Ovary (tissue), 9 donors: ENCODE results near the gene RAPGEF4. TPM values are rescaled to one million over a fixed set of nuclear protein-coding genes. Genes with fewer than 3 reads are reported as not detected.

Experiments used
- DNase-seq, 5 donors: peaks; one replicate each; pipeline ENCODE4 v3.0.0-alpha.2; 2019 to 2020
- H3K27ac ChIP-seq, 2 donors: fragments of 200-600 bp; one replicate each; pipeline versions ENCODE4 v1.5.1 to v1.8.0; 2019 to 2022
- H3K27me3 ChIP-seq: fragments of 200-600 bp; one replicate; pipeline ENCODE4 v1.8.0; 2022
- H3K36me3 ChIP-seq: fragments of 200-600 bp; sonication (generic); one replicate; pipeline ENCODE4 v1.5.1; 2019
- H3K4me1 ChIP-seq: one replicate; pipeline ENCODE4 v1.8.1; 2013; ENCODE audit warnings: mild to moderate bottlenecking, moderate library complexity; ENCODE audit not compliant: insufficient read depth
- H3K4me3 ChIP-seq: fragments of 200-600 bp; sonication (generic); one replicate; pipeline ENCODE4 v1.5.1; 2017
- H3K9me3 ChIP-seq, 2 donors: fragments of 200-600 bp in 1 of 2; sonication (generic) in 1 of 2; one replicate each; pipeline versions ENCODE4 v1.5.1 to v1.8.1; 2013 to 2019; ENCODE audit warnings: mild to moderate bottlenecking in 1 of 2, moderate library complexity in 1 of 2
- CTCF ChIP-seq, 3 donors: fragments of 450-650 bp in 2 of 3; fragments of 200-600 bp in 1 of 3; IDR thresholded peaks; one replicate each; pipeline versions ENCODE4 v1.5.1 to v1.8.0; 2016 to 2022; ENCODE audit warnings: antibody characterized with exemption in 3 of 3, mild to moderate bottlenecking in 1 of 3
- EP300 ChIP-seq: sonication (generic); formaldehyde crosslinking; IDR thresholded peaks from one replicate; pipeline ENCODE4 v1.6.1; 2017; ENCODE audit warnings: antibody characterized with exemption
- POLR2A ChIP-seq: fragments of 450-650 bp; IDR thresholded peaks from one replicate; pipeline ENCODE4 v1.6.1; 2017; ENCODE audit warnings: antibody characterized with exemption, mild to moderate bottlenecking, moderate library complexity
- WGBS, 3 donors: extraction: QIAGEN DNeasy Blood & Tissue Kit in 1 of 3; methylation state at CpG; one replicate each; pipeline versions ENCODE4 v1.1.5 to v1.1.7; 2013 to 2017; 5-methylcytosine and 5-hydroxymethylcytosine counted together
- intact Hi-C, 4 donors: fragments of 100-400 bp; cut with DNase I; formaldehyde crosslinking; loops; one replicate each; pipeline versions ENCODE4 v1.11.0 to v1.15.1; 2022 to 2023
- polyA plus RNA-seq, 2 donors: library from polyadenylated mRNA; stranded (reverse); fragments of 200-250 nt in 1 of 2; fragments of 350-450 nt in 1 of 2; fragmentation: Illumina TruSeq in 1 of 2; extraction: RNeasy Lipid Tissue Mini Kit (QIAGEN cat#74804) in 1 of 2; gene quantifications; one replicate each; pipeline ENCODE4 v1.2.3, GENCODE V29; 2013 to 2014
- total RNA-seq, 7 donors: library from RNA; depleted of rRNA in 2 of 7; stranded (reverse); fragments of >200 nt in 2 of 7; fragmentation: NEBNext Ultra II Directional in 3 of 7; extraction: Animal tissue kit (Norgen Biotek cat#: 25700) in 3 of 7; gene quantifications; one replicate each; pipeline versions ENCODE4 v1.1.0 to v1.2.4, GENCODE V29; 2016 to 2023
- donor health status: DM: no; HTN: no; CAD: no; lungs with moderate emphysema.
- donor health status: DM: no; HTN: no; CAD: no.
- donor health status: Bipolar disorder and iron deficiency.
- donor health status: DM: yes; HTN: yes; CAD: no.
- donor health status: DM: no; HTN: no; CAD: no.
- donor health status: DM: yes; HTN: yes; CAD: no.

RAPGEF4 gene
- total and polyA plus RNA-seq, 9 donors, result 6.8 to 24.6 (median 8.3) TPM

GRCh38 chr2:172986040-172986439, 250.4 kb downstream of the RAPGEF4 start:
- TF ChIP-seq EP300, result no peak
- TF ChIP-seq CTCF (IDR thresholded peaks at IDR 0.05), result no peak
- no peak for TF ChIP-seq POLR2A

GRCh38 chr2:172988728-172989127, 253.1 kb downstream of the RAPGEF4 start:
- no peak overlapping the region for H3K4me3 ChIP-seq
- 94 to 97% (median 97%) methylated on average over 7 of the region's 7 CpGs for WGBS, 3 donors
- peaks cover 2% of the 10 kb centered on the region for H3K4me1 ChIP-seq
- H3K36me3 ChIP-seq, result no peaks in the 10 kb centered on the region
- intact Hi-C loops, result no loop called here
- H3K27me3 ChIP-seq, result no peaks in the 10 kb centered on the region
- no peak for TF ChIP-seq POLR2A
- no peak for TF ChIP-seq CTCF (IDR thresholded peaks at IDR 0.05)
- TF ChIP-seq EP300, result no peak
- H3K9me3 ChIP-seq, result no peaks in the 10 kb centered on the region
- H3K27ac ChIP-seq, result no peak overlapping the region
- DNase-seq, result no peak

More at GRCh38 chr2:172986040-172986439, 250.4 kb downstream of the RAPGEF4 start:
- Histone ChIP-seq H3K27ac (no peak overlapping the region), H3K4me1 (peaks cover 2% of the 10 kb centered on the region), H3K4me3 (no peak overlapping the region), H3K27me3 (no peaks in the 10 kb centered on the region), H3K9me3 (no peaks in the 10 kb centered on the region), H3K36me3 (no peaks in the 10 kb centered on the region)
- 3 to 10% (median 4%) methylated on average over 2 of the region's 2 CpGs for WGBS, 3 donors
- DNase-seq, result no peak
- intact Hi-C loops, result no loop called here

- H3K4me3 ChIP-seq, result no peak overlapping the region
- intact Hi-C loops, result no loop called here
- TF ChIP-seq POLR2A (no peak), EP300 (no peak)
- H3K9me3 ChIP-seq, result no peaks in the 10 kb centered on the region
- no peaks in the 10 kb centered on the region for H3K27me3 ChIP-seq
- no peak overlapping the region for H3K27ac ChIP-seq
- 47 to 61% (median 59%) methylated on average over 7 of the region's 7 CpGs for WGBS, 3 donors
- DNase-seq, result no peak
- H3K4me1 ChIP-seq, result peaks cover 8% of the 10 kb centered on the region
- no peaks in the 10 kb centered on the region for H3K36me3 ChIP-seq
These were observed 255.4 kb downstream of the RAPGEF4 start for GRCh38 chr2:172991031-172991430.

GRCh38 chr2:172993139-172993538, 257.5 kb downstream of the RAPGEF4 start:
- H3K27me3 ChIP-seq, result no peaks in the 10 kb centered on the region
- intact Hi-C loops, result no loop called here
- H3K4me3 ChIP-seq, result no peak overlapping the region
- DNase-seq, result no peak
- no peaks in the 10 kb centered on the region for H3K9me3 ChIP-seq
- TF ChIP-seq CTCF (IDR thresholded peaks at IDR 0.05), result no peak
- no peak for TF ChIP-seq POLR2A
- TF ChIP-seq EP300, result no peak
- H3K36me3 ChIP-seq, result no peaks in the 10 kb centered on the region
- WGBS, 3 donors, result 64 to 82% (median 68%) methylated on average over 4 of the region's 4 CpGs
- H3K4me1 ChIP-seq, result peaks cover 8% of the 10 kb centered on the region
- H3K27ac ChIP-seq, result no peak overlapping the region

- TF ChIP-seq CTCF (IDR thresholded peaks at IDR 0.05) (no peak), POLR2A (no peak), EP300 (no peak)
- DNase-seq, result no peak
- H3K36me3 ChIP-seq, result no peaks in the 10 kb centered on the region
- intact Hi-C loops, result no loop called here
- WGBS, 3 donors, result 66 to 81% (median 71%) methylated on average over 11 of the region's 11 CpGs
- H3K27me3 ChIP-seq, result no peaks in the 10 kb centered on the region
- peaks cover 12% of the 10 kb centered on the region for H3K4me1 ChIP-seq
- no peak overlapping the region for H3K4me3 ChIP-seq
- H3K9me3 ChIP-seq, result no peaks in the 10 kb centered on the region
- H3K27ac ChIP-seq, result no peak overlapping the region
These were observed 258.5 kb downstream of the RAPGEF4 start for GRCh38 chr2:172993931-172994717.
